ENCODE measurements around the gene CLTB.

The CLTB gene

GRCh38 chr5:176425791-176426190 is 9.5 kb upstream of the CLTB start:
- peaks cover 12% of the 10 kb centered on the region for H3K27me3 ChIP-seq (replicated peaks; ENCODE audit: control insufficient read depth, insufficient read depth, low read length)
- H3K4me1 ChIP-seq (ENCODE audit: control insufficient read depth, insufficient read depth, low read length) = no peaks in the 10 kb centered on the region
- no peaks in the 10 kb centered on the region for H3K36me3 ChIP-seq (ENCODE audit: control insufficient read depth, insufficient read depth, low read length, severe bottlenecking)
- no peaks in the 10 kb centered on the region for H3K9me3 ChIP-seq (ENCODE audit: control insufficient read depth, low read length)
- H3K4me3 ChIP-seq (ENCODE audit: low read length) = no peak overlapping the region
- no peak for DNase-seq (ENCODE audit: low read depth)
- no peak overlapping the region for H3K9ac ChIP-seq (ENCODE audit: low read length)

GRCh38 chr5:176425138-176425537 is 8.8 kb upstream of the CLTB start:
- no peak for DNase-seq (ENCODE audit: low read depth)
- no peaks in the 10 kb centered on the region for H3K4me1 ChIP-seq (ENCODE audit: control insufficient read depth, insufficient read depth, low read length)
- H3K9me3 ChIP-seq (ENCODE audit: control insufficient read depth, low read length) = no peaks in the 10 kb centered on the region
- H3K4me3 ChIP-seq (ENCODE audit: low read length) = no peak overlapping the region
- no peak overlapping the region for H3K9ac ChIP-seq (ENCODE audit: low read length)
- peaks cover 16% of the 10 kb centered on the region for H3K27me3 ChIP-seq (replicated peaks; ENCODE audit: control insufficient read depth, insufficient read depth, low read length)
- no peaks in the 10 kb centered on the region for H3K36me3 ChIP-seq (ENCODE audit: control insufficient read depth, insufficient read depth, low read length, severe bottlenecking)

- no peak for DNase-seq (ENCODE audit: low read depth)
- Histone ChIP-seq H3K27me3 (replicated peaks; ENCODE audit: control insufficient read depth, insufficient read depth, low read length) (peaks cover 18% of the 10 kb centered on the region), H3K36me3 (ENCODE audit: control insufficient read depth, insufficient read depth, low read length, severe bottlenecking) (no peaks in the 10 kb centered on the region), H3K4me1 (ENCODE audit: control insufficient read depth, insufficient read depth, low read length) (no peaks in the 10 kb centered on the region), H3K9ac (ENCODE audit: low read length) (no peak overlapping the region), H3K4me3 (ENCODE audit: low read length) (no peak overlapping the region), H3K9me3 (ENCODE audit: control insufficient read depth, low read length) (no peaks in the 10 kb centered on the region)
These were observed 7.8 kb upstream of the CLTB start for GRCh38 chr5:176424181-176424580.

GRCh38 chr5:176420972-176421544 is 4.7 kb upstream of the CLTB start:
- H3K4me1 ChIP-seq (ENCODE audit: control insufficient read depth, insufficient read depth, low read length) = peaks cover 5% of the 10 kb centered on the region
- H3K9ac ChIP-seq (ENCODE audit: low read length) = no peak overlapping the region
- peaks cover 18% of the 10 kb centered on the region for H3K27me3 ChIP-seq (replicated peaks; ENCODE audit: control insufficient read depth, insufficient read depth, low read length)
- H3K36me3 ChIP-seq (ENCODE audit: control insufficient read depth, insufficient read depth, low read length, severe bottlenecking) = no peaks in the 10 kb centered on the region
- no peak overlapping the region for H3K4me3 ChIP-seq (ENCODE audit: low read length)
- no peak for DNase-seq (ENCODE audit: low read depth)
- H3K9me3 ChIP-seq (ENCODE audit: control insufficient read depth, low read length) = no peaks in the 10 kb centered on the region

- peaks cover 12% of the 10 kb centered on the region for H3K4me1 ChIP-seq (ENCODE audit: control insufficient read depth, insufficient read depth, low read length)
- DNase-seq (ENCODE audit: low read depth) = no peak
- peaks cover 18% of the 10 kb centered on the region for H3K27me3 ChIP-seq (replicated peaks; ENCODE audit: control insufficient read depth, insufficient read depth, low read length)
- H3K9me3 ChIP-seq (ENCODE audit: control insufficient read depth, low read length) = no peaks in the 10 kb centered on the region
- H3K9ac ChIP-seq (ENCODE audit: low read length) = no peak overlapping the region
- no peak overlapping the region for H3K4me3 ChIP-seq (ENCODE audit: low read length)
- no peaks in the 10 kb centered on the region for H3K36me3 ChIP-seq (ENCODE audit: control insufficient read depth, insufficient read depth, low read length, severe bottlenecking)
These were observed 3.7 kb upstream of the CLTB start for GRCh38 chr5:176420086-176420485.

GRCh38 chr5:176418251-176418650 is 1.9 kb upstream of the CLTB start:
- no peak overlapping the region for H3K4me3 ChIP-seq (ENCODE audit: low read length)

GRCh38 chr5:176416965-176417364 is 626 bp upstream of the CLTB start:
- peaks cover 43% of the 10 kb centered on the region for H3K4me1 ChIP-seq (ENCODE audit: control insufficient read depth, insufficient read depth, low read length)
- H3K36me3 ChIP-seq (ENCODE audit: control insufficient read depth, insufficient read depth, low read length, severe bottlenecking) = no peaks in the 10 kb centered on the region
- H3K9ac ChIP-seq (ENCODE audit: low read length) = peak overlapping the region; percentile 93
- H3K27me3 ChIP-seq (replicated peaks; ENCODE audit: control insufficient read depth, insufficient read depth, low read length) = peaks cover 11% of the 10 kb centered on the region
- H3K4me3 ChIP-seq (ENCODE audit: low read length) = peak overlapping the region; percentile 88
- H3K9me3 ChIP-seq (ENCODE audit: control insufficient read depth, low read length) = no peaks in the 10 kb centered on the region
- no peak for DNase-seq (ENCODE audit: low read depth)

More at GRCh38 chr5:176418251-176418650, 1.9 kb upstream of the CLTB start:
- no peak for DNase-seq (ENCODE audit: low read depth)
- Histone ChIP-seq H3K9ac (ENCODE audit: low read length) (no peak overlapping the region), H3K4me1 (ENCODE audit: control insufficient read depth, insufficient read depth, low read length) (peaks cover 30% of the 10 kb centered on the region), H3K9me3 (ENCODE audit: control insufficient read depth, low read length) (no peaks in the 10 kb centered on the region), H3K27me3 (replicated peaks; ENCODE audit: control insufficient read depth, insufficient read depth, low read length) (peaks cover 18% of the 10 kb centered on the region), H3K36me3 (ENCODE audit: control insufficient read depth, insufficient read depth, low read length, severe bottlenecking) (no peaks in the 10 kb centered on the region)

- no peaks in the 10 kb centered on the region for H3K36me3 ChIP-seq (ENCODE audit: control insufficient read depth, insufficient read depth, low read length, severe bottlenecking)
- DNase-seq (ENCODE audit: low read depth) = no peak
- peak overlapping the region; percentile 93 for H3K9ac ChIP-seq (ENCODE audit: low read length)
- peak overlapping the region; percentile 88 for H3K4me3 ChIP-seq (ENCODE audit: low read length)
- H3K9me3 ChIP-seq (ENCODE audit: control insufficient read depth, low read length) = no peaks in the 10 kb centered on the region
- peaks cover 55% of the 10 kb centered on the region for H3K4me1 ChIP-seq (ENCODE audit: control insufficient read depth, insufficient read depth, low read length)
- peaks cover 3% of the 10 kb centered on the region for H3K27me3 ChIP-seq (replicated peaks; ENCODE audit: control insufficient read depth, insufficient read depth, low read length)
These were observed 943 bp downstream of the CLTB start for GRCh38 chr5:176415240-176415951.

- Histone ChIP-seq H3K9me3 (ENCODE audit: control insufficient read depth, low read length) (no peaks in the 10 kb centered on the region), H3K27me3 (replicated peaks; ENCODE audit: control insufficient read depth, insufficient read depth, low read length) (no peaks in the 10 kb centered on the region), H3K36me3 (ENCODE audit: control insufficient read depth, insufficient read depth, low read length, severe bottlenecking) (peaks cover 6% of the 10 kb centered on the region), H3K4me1 (ENCODE audit: control insufficient read depth, insufficient read depth, low read length) (peaks cover 55% of the 10 kb centered on the region), H3K4me3 (ENCODE audit: low read length) (peak overlapping the region; percentile 88), H3K9ac (ENCODE audit: low read length) (peak overlapping the region; percentile 93)
- DNase-seq (ENCODE audit: low read depth) = no peak
These were observed 1.6 kb downstream of the CLTB start for GRCh38 chr5:176414704-176415103.

- Histone ChIP-seq H3K4me1 (ENCODE audit: control insufficient read depth, insufficient read depth, low read length) (peaks cover 55% of the 10 kb centered on the region), H3K9me3 (ENCODE audit: control insufficient read depth, low read length) (no peaks in the 10 kb centered on the region), H3K36me3 (ENCODE audit: control insufficient read depth, insufficient read depth, low read length, severe bottlenecking) (peaks cover 9% of the 10 kb centered on the region), H3K27me3 (replicated peaks; ENCODE audit: control insufficient read depth, insufficient read depth, low read length) (no peaks in the 10 kb centered on the region), H3K9ac (ENCODE audit: low read length) (peak overlapping the region; percentile 53), H3K4me3 (ENCODE audit: low read length) (peak overlapping the region; percentile 40)
- DNase-seq (ENCODE audit: low read depth) = no peak
These were observed 2.6 kb downstream of the CLTB start for GRCh38 chr5:176413709-176414191.

- no peaks in the 10 kb centered on the region for H3K9me3 ChIP-seq (ENCODE audit: control insufficient read depth, low read length)
- no peaks in the 10 kb centered on the region for H3K27me3 ChIP-seq (replicated peaks; ENCODE audit: control insufficient read depth, insufficient read depth, low read length)
- DNase-seq (ENCODE audit: low read depth) = peak; percentile 27
- peaks cover 9% of the 10 kb centered on the region for H3K36me3 ChIP-seq (ENCODE audit: control insufficient read depth, insufficient read depth, low read length, severe bottlenecking)
- peak overlapping the region; percentile 53 for H3K9ac ChIP-seq (ENCODE audit: low read length)
- no peak overlapping the region for H3K4me3 ChIP-seq (ENCODE audit: low read length)
- peaks cover 55% of the 10 kb centered on the region for H3K4me1 ChIP-seq (ENCODE audit: control insufficient read depth, insufficient read depth, low read length)
These were observed 3.1 kb downstream of the CLTB start for GRCh38 chr5:176413255-176413565.

Measured in adipocyte (in vitro differentiated cells).